ENCODE data around the gene PRLHR. TPM values are rescaled to one million over a fixed set of nuclear protein-coding genes. Genes with fewer than 3 reads are reported as not detected.

The PRLHR gene
- total and polyA plus RNA-seq, 2 of the 4 experiments (the other 2 are of a cell fraction) = not detected

DNA sequence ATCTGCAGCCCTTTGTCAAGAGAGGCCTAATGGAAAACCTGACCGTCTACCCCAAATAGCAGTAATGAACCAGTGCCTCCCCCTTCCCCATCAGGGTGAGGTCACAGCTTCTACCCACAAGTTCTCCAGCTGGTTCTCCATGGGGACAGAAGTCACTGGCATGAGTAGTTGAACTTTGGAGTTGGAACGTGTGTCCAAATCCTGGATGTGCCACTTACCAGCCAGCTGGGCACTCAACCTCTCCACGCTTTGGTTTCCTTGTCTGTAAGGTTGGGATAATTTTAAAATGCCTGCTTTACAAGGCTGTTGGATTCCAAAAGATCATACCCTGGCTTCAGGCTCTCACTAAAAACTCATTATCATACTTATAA lies 25.6 kb downstream of the PRLHR start:
- Histone ChIP-seq H3K23ac (ENCODE audit: low read depth, low read length) (no peak overlapping the region), H2AK9ac (replicated peaks; ENCODE audit: low read depth, low read length, poor library complexity) (no peak overlapping the region), H3K9me3 (ENCODE audit: control insufficient read depth, insufficient read depth, low read length) (no peaks in the 10 kb centered on the region), H4K8ac (ENCODE audit: low read depth in 2 of 2, low read length in 2 of 2) (no peak overlapping the region), H3K18ac (ENCODE audit: low read depth, low read length) (no peak overlapping the region), H4K91ac (ENCODE audit: insufficient read depth, low read depth, low read length) (no peak overlapping the region), H2BK120ac (ENCODE audit: low read depth, low read length) (no peak overlapping the region), H3K4me3 (ENCODE audit: insufficient read depth, low read depth, low read length) (no peak overlapping the region), H2BK5ac (ENCODE audit: low read depth, low read length, poor library complexity, severe bottlenecking) (no peak overlapping the region), H2BK20ac (ENCODE audit: low read depth, low read length) (no peak overlapping the region), H4K5ac (ENCODE audit: low read depth, low read length) (no peak overlapping the region), H3K27me3 (ENCODE audit: control insufficient read depth, insufficient read depth, low read length) (peaks cover 8% of the 10 kb centered on the region), H3K36me3 (ENCODE audit: control insufficient read depth, insufficient read depth, low read length) (no peaks in the 10 kb centered on the region), H3K4me2 (ENCODE audit: low read depth, low read length) (no peak overlapping the region), H3K4ac (ENCODE audit: low read depth, low read length) (no peak overlapping the region), H3K14ac (replicated peaks; ENCODE audit: low read depth, low read length) (no peak overlapping the region), H3K9me1 (ENCODE audit: insufficient read depth, low read length) (no peaks in the 10 kb centered on the region), H3K27ac (ENCODE audit: insufficient read depth, low read length) (no peak overlapping the region), H3K4me1 (ENCODE audit: control insufficient read depth, insufficient read depth, low read length) (peaks cover 2% of the 10 kb centered on the region; the same call in 1 of the 2 replicates), H2AK5ac (ENCODE audit: low read depth, low read length) (no peak overlapping the region), H2BK15ac (ENCODE audit: low read depth, low read length) (no peak overlapping the region), H4K20me1 (ENCODE audit: insufficient read depth, low read length) (no peaks in the 10 kb centered on the region), H3K9ac (ENCODE audit: low read depth, low read length) (no peak overlapping the region), H2AFZ (replicated peaks; ENCODE audit: low read length, poor library complexity) (no peak overlapping the region), H3K56ac (ENCODE audit: extremely low read depth, insufficient read depth, low read length) (no peak overlapping the region), H3K79me1 (ENCODE audit: low read depth in 1 of 2, low read length in 2 of 2) (no peaks in the 10 kb centered on the region)
- TF ChIP-seq BHLHE40 (IDR thresholded peaks at IDR 0.05; ENCODE audit: low read depth, low read length) (no peak), NFE2L2 (IDR thresholded peaks at IDR 0.05; ENCODE audit: low read depth, low read length) (no peak), MXI1 (IDR thresholded peaks at IDR 0.05; ENCODE audit: borderline replicate concordance, low read depth, low read length) (no peak), MAFK (IDR thresholded peaks at IDR 0.05; ENCODE audit: low read depth, low read length) (no peak), POLR2A (IDR thresholded peaks at IDR 0.05; ENCODE audit: low read depth, low read length) (no peak), SMC3 (IDR thresholded peaks at IDR 0.05; ENCODE audit: low read depth, low read length) (no peak)
- TF ChIP-seq, protein P1, sequence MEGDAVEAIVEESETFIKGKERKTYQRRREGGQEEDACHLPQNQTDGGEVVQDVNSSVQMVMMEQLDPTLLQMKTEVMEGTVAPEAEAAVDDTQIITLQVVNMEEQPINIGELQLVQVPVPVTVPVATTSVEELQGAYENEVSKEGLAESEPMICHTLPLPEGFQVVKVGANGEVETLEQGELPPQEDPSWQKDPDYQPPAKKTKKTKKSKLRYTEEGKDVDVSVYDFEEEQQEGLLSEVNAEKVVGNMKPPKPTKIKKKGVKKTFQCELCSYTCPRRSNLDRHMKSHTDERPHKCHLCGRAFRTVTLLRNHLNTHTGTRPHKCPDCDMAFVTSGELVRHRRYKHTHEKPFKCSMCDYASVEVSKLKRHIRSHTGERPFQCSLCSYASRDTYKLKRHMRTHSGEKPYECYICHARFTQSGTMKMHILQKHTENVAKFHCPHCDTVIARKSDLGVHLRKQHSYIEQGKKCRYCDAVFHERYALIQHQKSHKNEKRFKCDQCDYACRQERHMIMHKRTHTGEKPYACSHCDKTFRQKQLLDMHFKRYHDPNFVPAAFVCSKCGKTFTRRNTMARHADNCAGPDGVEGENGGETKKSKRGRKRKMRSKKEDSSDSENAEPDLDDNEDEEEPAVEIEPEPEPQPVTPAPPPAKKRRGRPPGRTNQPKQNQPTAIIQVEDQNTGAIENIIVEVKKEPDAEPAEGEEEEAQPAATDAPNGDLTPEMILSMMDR (conservative IDR thresholded peaks at IDR 0.05; ENCODE audit: low read depth, low read length) = no peak
- WGBS, 2 experiments (ENCODE audit: extremely low coverage in 2 of 2, insufficient read length in 1 of 2) = no CpG with 5 or more reads among the region's 3 CpGs
- ATAC-seq (ENCODE audit: low read depth) (no peak), DNase-seq (no peak)
- dilution Hi-C loops (cut with HindIII; ENCODE audit: low sequenced_read_pairs, unreplicated experiment) (no loop called here), in situ Hi-C loops (cut with MboI; ENCODE audit: low sequenced_read_pairs) (loop anchor here (5.0 to 10.0 kb wide), 2 partner anchors 152 to 285 kb away; no protein-coding TSS in a partner anchor), intact Hi-C loops (cut with micrococcal nuclease) (loop anchor here (2.0 to 5.0 kb wide), 2 partner anchors 437 to 463 kb away; no protein-coding TSS in a partner anchor)
- ChIA-PET POLR2A (ENCODE audit: unreplicated experiment) (no interaction called here), CTCF (interaction anchor here (0.6 kb wide), 1 partner anchor 207 kb away, joined by 6 read pairs; no protein-coding TSS in a partner anchor)
- BruUV-seq (replicated peaks) = no TSS peak
